ENCODE measurements around the gene IGSF22. TPM values are rescaled to one million over a fixed set of nuclear protein-coding genes. Genes with fewer than 3 reads are reported as not detected.

IGSF22 gene
- total RNA-seq, 4 donors from 2014 or later: 0.17 to 0.23 TPM; not detected in 2

DNA sequence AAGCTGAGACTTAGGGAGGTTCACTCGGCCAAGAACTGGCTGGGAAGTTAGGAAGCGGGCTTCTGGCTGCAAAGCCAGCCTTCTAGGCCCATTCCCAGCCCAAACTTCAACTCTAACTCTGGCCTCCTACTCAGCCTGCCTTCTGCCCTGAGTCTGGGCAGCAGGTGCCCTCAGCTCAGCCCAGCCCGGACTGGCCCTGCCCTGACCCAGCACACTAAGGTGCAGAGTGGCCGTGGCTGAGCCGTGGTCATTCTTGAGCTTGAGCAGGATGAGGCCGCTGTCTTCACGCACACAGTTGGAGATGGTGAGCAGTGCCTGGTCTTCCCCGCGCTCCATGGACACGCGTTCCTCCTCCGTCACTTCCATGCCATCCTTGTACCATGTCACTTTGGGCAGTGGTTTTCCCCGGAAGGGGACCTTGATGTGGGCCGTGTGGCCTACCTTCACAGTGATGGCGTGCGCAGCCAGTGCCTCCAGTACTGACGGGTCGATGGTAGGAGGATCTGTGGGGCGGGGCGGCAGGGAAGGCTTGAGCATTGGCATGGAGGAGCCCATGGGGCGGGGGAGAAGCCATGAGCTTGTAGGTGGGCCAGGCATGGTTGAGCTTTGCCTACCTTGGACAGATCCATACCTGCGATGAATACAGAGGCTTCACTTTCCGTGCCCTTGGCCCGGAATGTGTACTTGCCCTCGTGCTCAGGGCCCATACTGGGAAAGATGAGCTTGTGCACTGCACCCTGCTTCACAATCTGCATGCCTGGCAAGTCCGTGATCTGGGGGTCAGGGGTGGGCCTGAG lies 12.1 kb downstream of the IGSF22 start:
- TF ChIP-seq POLR2AphosphoS5 (IDR thresholded peaks at IDR 0.05) (no peak), EP300 (IDR thresholded peaks at IDR 0.05) (no peak), POLR2A (IDR thresholded peaks at IDR 0.05; ENCODE audit: low read depth) (no peak)
- TF ChIP-seq, protein P1, sequence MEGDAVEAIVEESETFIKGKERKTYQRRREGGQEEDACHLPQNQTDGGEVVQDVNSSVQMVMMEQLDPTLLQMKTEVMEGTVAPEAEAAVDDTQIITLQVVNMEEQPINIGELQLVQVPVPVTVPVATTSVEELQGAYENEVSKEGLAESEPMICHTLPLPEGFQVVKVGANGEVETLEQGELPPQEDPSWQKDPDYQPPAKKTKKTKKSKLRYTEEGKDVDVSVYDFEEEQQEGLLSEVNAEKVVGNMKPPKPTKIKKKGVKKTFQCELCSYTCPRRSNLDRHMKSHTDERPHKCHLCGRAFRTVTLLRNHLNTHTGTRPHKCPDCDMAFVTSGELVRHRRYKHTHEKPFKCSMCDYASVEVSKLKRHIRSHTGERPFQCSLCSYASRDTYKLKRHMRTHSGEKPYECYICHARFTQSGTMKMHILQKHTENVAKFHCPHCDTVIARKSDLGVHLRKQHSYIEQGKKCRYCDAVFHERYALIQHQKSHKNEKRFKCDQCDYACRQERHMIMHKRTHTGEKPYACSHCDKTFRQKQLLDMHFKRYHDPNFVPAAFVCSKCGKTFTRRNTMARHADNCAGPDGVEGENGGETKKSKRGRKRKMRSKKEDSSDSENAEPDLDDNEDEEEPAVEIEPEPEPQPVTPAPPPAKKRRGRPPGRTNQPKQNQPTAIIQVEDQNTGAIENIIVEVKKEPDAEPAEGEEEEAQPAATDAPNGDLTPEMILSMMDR (IDR thresholded peaks at IDR 0.05): no peak
- Histone ChIP-seq H3K4me1 (no peaks in the 10 kb centered on the region), H3K27me3 (no peaks in the 10 kb centered on the region), H3K9me3 (no peaks in the 10 kb centered on the region), H3K36me3 (no peaks in the 10 kb centered on the region), H3K27ac (replicated peaks in 1 of 4) (no peak overlapping the region), H3K4me3 (no peak overlapping the region)
- intact Hi-C loops (cut with DNase I): no loop called here
- DNase-seq (ENCODE audit: extremely low spot score): no peak
- 90% methylated on average over 21 of the region's 26 CpGs for WGBS

DNA sequence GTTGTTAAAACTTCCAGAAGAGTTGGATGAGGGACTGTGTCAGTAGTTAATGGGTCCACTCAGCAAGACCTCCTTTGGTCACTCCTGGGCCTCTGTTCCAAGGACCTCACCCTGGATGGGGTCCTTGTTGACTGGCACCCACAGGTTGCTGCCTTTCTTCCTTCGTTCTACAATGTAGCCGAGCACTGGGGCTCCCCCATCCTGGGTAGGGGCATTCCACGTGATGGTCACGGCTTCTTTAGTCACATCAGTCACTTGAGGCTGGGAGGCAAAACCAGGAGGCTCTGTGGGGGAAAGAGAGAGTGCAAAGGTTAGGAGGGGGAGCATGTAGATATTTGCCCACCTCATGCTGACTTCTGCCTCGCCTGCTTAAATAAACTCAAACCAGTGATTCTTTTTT lies 15.4 kb downstream of the IGSF22 start:
- Histone ChIP-seq H3K36me3 (no peaks in the 10 kb centered on the region), H3K27me3 (no peaks in the 10 kb centered on the region), H3K9me3 (no peaks in the 10 kb centered on the region), H3K4me1 (peaks cover 6 to 17% (median 11%) of the 10 kb centered on the region in 4 donors), H3K4me3 (no peak overlapping the region), H3K27ac (replicated peaks in 1 of 4) (no peak overlapping the region)
- WGBS: 81% methylated on average over 5 of the region's 5 CpGs
- no peak for DNase-seq (ENCODE audit: extremely low spot score)
- TF ChIP-seq POLR2AphosphoS5 (IDR thresholded peaks at IDR 0.05): no peak
- TF ChIP-seq EP300 (IDR thresholded peaks at IDR 0.05): no peak
- TF ChIP-seq POLR2A (IDR thresholded peaks at IDR 0.05; ENCODE audit: low read depth): no peak
- TF ChIP-seq, protein P1 (IDR thresholded peaks at IDR 0.05): no peak
- intact Hi-C loops (cut with DNase I): no loop called here

DNA sequence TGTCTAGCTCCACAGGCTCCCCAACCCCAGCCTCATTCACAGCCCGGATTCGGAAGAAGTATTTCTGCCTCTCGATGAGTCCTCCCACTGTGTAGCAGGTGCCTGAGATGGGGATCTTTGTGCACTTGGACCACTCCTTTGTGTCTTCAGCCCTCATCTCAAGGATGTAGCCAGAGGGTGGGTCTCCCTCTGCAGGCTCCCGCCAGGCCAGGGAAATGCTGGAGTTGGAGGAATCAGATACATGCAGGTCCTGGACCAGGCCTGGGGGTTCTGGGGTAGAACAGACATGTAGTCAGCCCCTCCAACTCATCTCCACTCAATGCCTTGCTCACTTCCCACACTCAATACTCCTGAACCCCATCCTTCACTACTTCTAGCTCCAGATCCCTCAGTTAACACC lies 16.6 kb downstream of the IGSF22 start:
- no peak for TF ChIP-seq POLR2AphosphoS5 (IDR thresholded peaks at IDR 0.05)
- TF ChIP-seq POLR2A (IDR thresholded peaks at IDR 0.05; ENCODE audit: low read depth): no peak
- intact Hi-C loops (cut with DNase I): no loop called here
- no peak for DNase-seq (ENCODE audit: extremely low spot score)

DNA sequence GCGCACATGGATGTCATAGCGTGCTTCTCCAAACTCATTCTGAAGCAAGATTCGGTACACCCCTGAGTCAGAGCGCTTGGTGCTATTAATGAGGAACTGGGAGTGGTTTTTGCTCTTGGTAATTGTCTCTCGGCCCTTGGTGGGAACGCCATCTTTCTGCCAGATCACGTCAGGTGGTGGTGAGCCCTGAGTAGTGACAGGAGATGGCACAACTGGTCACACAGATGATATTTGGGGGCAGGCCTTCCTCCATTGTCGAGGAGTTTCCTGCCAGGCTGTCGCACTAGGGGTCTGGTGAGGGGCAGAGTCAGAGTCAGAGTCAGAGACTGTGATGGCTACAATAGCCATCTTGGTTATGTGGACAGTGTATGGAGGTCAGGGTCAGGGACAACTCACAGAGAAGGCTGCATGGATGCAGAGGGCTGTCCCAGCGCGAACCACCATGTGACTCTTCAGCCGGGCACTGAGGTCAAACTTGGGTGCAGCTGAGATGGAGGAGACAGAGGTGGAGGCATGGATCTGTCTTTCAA lies 18.1 kb downstream of the IGSF22 start:
- intact Hi-C loops (cut with DNase I): no loop called here
- DNase-seq (ENCODE audit: extremely low spot score): no peak
- Histone ChIP-seq H3K36me3 (peaks cover 0 to under 1% (median 0%) of the 10 kb centered on the region in 4 donors), H3K4me3 (no peak overlapping the region), H3K27me3 (no peaks in the 10 kb centered on the region), H3K27ac (replicated peaks in 1 of 4) (no peak overlapping the region), H3K4me1 (peaks cover 15 to 27% (median 24%) of the 10 kb centered on the region in 4 donors), H3K9me3 (no peaks in the 10 kb centered on the region)
- 93% methylated on average over 9 of the region's 12 CpGs for WGBS
- TF ChIP-seq POLR2A (IDR thresholded peaks at IDR 0.05; ENCODE audit: low read depth): no peak
- no peak for TF ChIP-seq POLR2AphosphoS5 (IDR thresholded peaks at IDR 0.05)
- TF ChIP-seq, protein P1 (IDR thresholded peaks at IDR 0.05): no peak
- no peak for TF ChIP-seq EP300 (IDR thresholded peaks at IDR 0.05)

More for the DNA sequence above, 16.6 kb downstream of the IGSF22 start:
- H3K27me3 ChIP-seq: no peaks in the 10 kb centered on the region
- H3K4me1 ChIP-seq: peaks cover 14 to 27% (median 19%) of the 10 kb centered on the region in 4 donors
- H3K9me3 ChIP-seq: no peaks in the 10 kb centered on the region
- H3K4me3 ChIP-seq: no peak overlapping the region
- WGBS: 93% methylated on average over 4 of the region's 4 CpGs
- no peak overlapping the region for H3K27ac ChIP-seq (replicated peaks in 1 of 4)
- H3K36me3 ChIP-seq: no peaks in the 10 kb centered on the region
